GM23338 (cell line): Measurements from ENCODE around the gene MACIR.

Experiments
- CTCF ChIP-seq, 2 experiments: fragments of 200-600 bp in 1 of 2; sonication (generic) in 1 of 2; conservative IDR thresholded peaks; 2 replicates each; pipeline versions ENCODE4 v1.5.1 to v1.6.1; 2016 to 2017; ENCODE audit warnings: antibody characterized with exemption in 2 of 2, low read depth in 2 of 2, mild to moderate bottlenecking in 2 of 2, moderate library complexity in 1 of 2
- EZH2 ChIP-seq: fragments of 200-600 bp; sonication (generic); IDR thresholded peaks from one replicate; pipeline ENCODE4 v1.8.0; 2017; ENCODE audit warnings: antibody characterized with exemption, mild to moderate bottlenecking, low read depth; ENCODE audit not compliant: unreplicated experiment
- EZH2phosphoT487 ChIP-seq: fragments of 200-600 bp; sonication (generic); IDR thresholded peaks from one replicate; pipeline ENCODE4 v1.8.1; 2018; ENCODE audit warnings: antibody characterized with exemption; ENCODE audit not compliant: unreplicated experiment
- POLR2AphosphoS5 ChIP-seq: IDR thresholded peaks from 2 replicates; pipeline ENCODE4 v1.6.1; 2016; ENCODE audit warnings: antibody characterized with exemption, low read depth

GRCh38 chr5:103283120-103283519 is 24.6 kb downstream of the MACIR start:
- no peak for TF ChIP-seq EZH2phosphoT487
- no peak for TF ChIP-seq EZH2
- no peak for TF ChIP-seq CTCF (conservative IDR thresholded peaks at IDR 0.05; ENCODE audit: low read depth in 2 of 2)
- no peak for TF ChIP-seq POLR2AphosphoS5
